Measurements from ENCODE around the gene TNIP3.

TNIP3 gene

GRCh38 chr4:121165206-121165605 is 1.1 kb upstream of the TNIP3 start:
- TF ChIP-seq GATA1 (IDR thresholded peaks at IDR 0.05; ENCODE audit: low read depth, low read length), result no peak
- TF ChIP-seq POLR2A (IDR thresholded peaks at IDR 0.05; ENCODE audit: low read length), result no peak

GRCh38 chr4:121156822-121157769 is 7.0 kb downstream of the TNIP3 start:
- TF ChIP-seq GATA1 (IDR thresholded peaks at IDR 0.05; ENCODE audit: low read depth, low read length) (no peak), POLR2A (IDR thresholded peaks at IDR 0.05; ENCODE audit: low read length) (no peak)
- no peak for DNase-seq

More at GRCh38 chr4:121165206-121165605, 1.1 kb upstream of the TNIP3 start:
- DNase-seq, result no peak

- no peak for TF ChIP-seq GATA1 (IDR thresholded peaks at IDR 0.05; ENCODE audit: low read depth, low read length)
- TF ChIP-seq POLR2A (IDR thresholded peaks at IDR 0.05; ENCODE audit: low read length), result no peak
- DNase-seq, result no peak
These were observed 8.2 kb downstream of the TNIP3 start for GRCh38 chr4:121155893-121156292.

- DNase-seq, result no peak
- no peak for TF ChIP-seq GATA1 (IDR thresholded peaks at IDR 0.05; ENCODE audit: low read depth, low read length)
These were observed 10.0 kb downstream of the TNIP3 start for GRCh38 chr4:121154103-121154515.

- TF ChIP-seq GATA1 (IDR thresholded peaks at IDR 0.05; ENCODE audit: low read depth, low read length), result no peak
- TF ChIP-seq POLR2A (IDR thresholded peaks at IDR 0.05; ENCODE audit: low read length), result no peak
- no peak for DNase-seq
These were observed 12.2 kb downstream of the TNIP3 start for GRCh38 chr4:121151942-121152341.

GRCh38 chr4:121150486-121150885 is 13.6 kb downstream of the TNIP3 start:
- DNase-seq, result no peak
- TF ChIP-seq GATA1 (IDR thresholded peaks at IDR 0.05; ENCODE audit: low read depth, low read length) (no peak), POLR2A (IDR thresholded peaks at IDR 0.05; ENCODE audit: low read length) (no peak)

- TF ChIP-seq GATA1 (IDR thresholded peaks at IDR 0.05; ENCODE audit: low read depth, low read length), result no peak
- TF ChIP-seq POLR2A (IDR thresholded peaks at IDR 0.05; ENCODE audit: low read length), result no peak
- DNase-seq, result no peak
These were observed 14.1 kb downstream of the TNIP3 start for GRCh38 chr4:121150003-121150402.

GRCh38 chr4:121148621-121149020 is 15.5 kb downstream of the TNIP3 start:
- no peak for DNase-seq
- TF ChIP-seq POLR2A (IDR thresholded peaks at IDR 0.05; ENCODE audit: low read length) (no peak), GATA1 (IDR thresholded peaks at IDR 0.05; ENCODE audit: low read depth, low read length) (no peak)

GRCh38 chr4:121148000-121148399 is 16.1 kb downstream of the TNIP3 start:
- DNase-seq, result no peak

GRCh38 chr4:121146530-121146929 is 17.6 kb downstream of the TNIP3 start:
- no peak for TF ChIP-seq POLR2A (IDR thresholded peaks at IDR 0.05; ENCODE audit: low read length)
- no peak for TF ChIP-seq GATA1 (IDR thresholded peaks at IDR 0.05; ENCODE audit: low read depth, low read length)
- no peak for DNase-seq

More at GRCh38 chr4:121148000-121148399, 16.1 kb downstream of the TNIP3 start:
- TF ChIP-seq POLR2A (IDR thresholded peaks at IDR 0.05; ENCODE audit: low read length) (no peak), GATA1 (IDR thresholded peaks at IDR 0.05; ENCODE audit: low read depth, low read length) (no peak)

GRCh38 chr4:121145430-121145829 is 18.7 kb downstream of the TNIP3 start:
- no peak for DNase-seq
- TF ChIP-seq POLR2A (IDR thresholded peaks at IDR 0.05; ENCODE audit: low read length) (no peak), GATA1 (IDR thresholded peaks at IDR 0.05; ENCODE audit: low read depth, low read length) (no peak)

- no peak for TF ChIP-seq GATA1 (IDR thresholded peaks at IDR 0.05; ENCODE audit: low read depth, low read length)
- TF ChIP-seq POLR2A (IDR thresholded peaks at IDR 0.05; ENCODE audit: low read length), result no peak
- no peak for DNase-seq
These were observed 20.1 kb downstream of the TNIP3 start for GRCh38 chr4:121144021-121144420.

GRCh38 chr4:121143131-121143530 is 21.0 kb downstream of the TNIP3 start:
- no peak for TF ChIP-seq POLR2A (IDR thresholded peaks at IDR 0.05; ENCODE audit: low read length)
- DNase-seq, result no peak

GRCh38 chr4:121140716-121141460 is 23.2 kb downstream of the TNIP3 start:
- TF ChIP-seq GATA1 (IDR thresholded peaks at IDR 0.05; ENCODE audit: low read depth, low read length) (no peak), POLR2A (IDR thresholded peaks at IDR 0.05; ENCODE audit: low read length) (no peak)
- no peak for DNase-seq

All from erythroblast (primary cell).